ENCODE data around the gene TMEM98.
"Not testable (repeated sequence)": the region's sequence is repeated elsewhere in the genome, so short reads cannot be mapped to it uniquely, and the experiment has no call there.

TMEM98 gene

DNA sequence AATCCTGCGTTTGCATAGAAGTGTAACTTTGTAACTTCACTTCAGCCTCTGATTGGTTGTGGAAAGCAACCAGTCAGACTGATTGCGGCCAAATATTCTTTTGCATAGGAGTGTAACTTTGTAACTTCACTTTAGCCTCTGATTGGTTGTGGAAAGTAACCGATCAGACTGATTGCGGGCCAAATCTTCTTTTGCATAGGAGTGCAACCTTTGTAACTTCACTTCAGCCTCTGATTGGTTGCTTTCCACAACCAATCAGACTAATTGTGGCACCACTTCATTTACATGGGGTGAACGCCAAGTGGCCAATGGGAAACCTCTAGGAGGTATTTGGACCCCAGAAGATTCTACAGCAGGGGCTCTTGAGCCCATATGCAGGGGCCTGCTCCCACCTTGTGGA is 1.8 kb upstream of the TMEM98 start:
- Histone ChIP-seq H3K9me3 (no peaks in the 10 kb centered on the region), H3K36me3 (no peaks in the 10 kb centered on the region), H3K4me1 (ENCODE audit: control insufficient read depth in 1 of 2, insufficient read depth in 1 of 2, low read depth in 1 of 2, low read length in 1 of 2) (peaks cover 0 to 2% of the 10 kb centered on the region in 2 experiments), H3K27me3 (peaks cover 71% of the 10 kb centered on the region), H3K4me3 (ENCODE audit: low read depth in 1 of 2, low read length in 1 of 2) (no peak overlapping the region), H3K27ac (no peak overlapping the region)
- TF ChIP-seq, protein P1, sequence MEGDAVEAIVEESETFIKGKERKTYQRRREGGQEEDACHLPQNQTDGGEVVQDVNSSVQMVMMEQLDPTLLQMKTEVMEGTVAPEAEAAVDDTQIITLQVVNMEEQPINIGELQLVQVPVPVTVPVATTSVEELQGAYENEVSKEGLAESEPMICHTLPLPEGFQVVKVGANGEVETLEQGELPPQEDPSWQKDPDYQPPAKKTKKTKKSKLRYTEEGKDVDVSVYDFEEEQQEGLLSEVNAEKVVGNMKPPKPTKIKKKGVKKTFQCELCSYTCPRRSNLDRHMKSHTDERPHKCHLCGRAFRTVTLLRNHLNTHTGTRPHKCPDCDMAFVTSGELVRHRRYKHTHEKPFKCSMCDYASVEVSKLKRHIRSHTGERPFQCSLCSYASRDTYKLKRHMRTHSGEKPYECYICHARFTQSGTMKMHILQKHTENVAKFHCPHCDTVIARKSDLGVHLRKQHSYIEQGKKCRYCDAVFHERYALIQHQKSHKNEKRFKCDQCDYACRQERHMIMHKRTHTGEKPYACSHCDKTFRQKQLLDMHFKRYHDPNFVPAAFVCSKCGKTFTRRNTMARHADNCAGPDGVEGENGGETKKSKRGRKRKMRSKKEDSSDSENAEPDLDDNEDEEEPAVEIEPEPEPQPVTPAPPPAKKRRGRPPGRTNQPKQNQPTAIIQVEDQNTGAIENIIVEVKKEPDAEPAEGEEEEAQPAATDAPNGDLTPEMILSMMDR (IDR thresholded peaks at IDR 0.05) = no peak

DNA sequence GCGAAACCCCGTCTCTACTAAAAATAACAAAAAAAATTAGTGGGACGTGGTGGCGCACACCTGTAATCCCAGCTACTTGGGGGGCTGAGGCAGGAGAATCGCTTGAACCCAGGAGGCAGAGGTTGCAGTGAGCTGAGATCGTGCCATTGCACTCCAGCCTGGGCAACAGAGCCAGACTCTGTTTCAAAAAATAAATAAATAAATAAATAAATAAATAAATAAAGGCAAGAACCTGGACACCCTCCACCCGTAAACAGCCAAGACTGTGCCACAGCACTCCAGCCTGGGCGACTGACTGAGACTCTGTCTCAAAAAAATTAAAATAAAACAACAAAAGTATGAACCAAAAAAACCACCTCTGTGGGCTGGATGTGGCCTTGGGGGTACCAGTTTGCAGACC is 1.2 kb upstream of the TMEM98 start:
- not testable (repeated sequence) for H3K36me3 ChIP-seq; H3K4me3 ChIP-seq (ENCODE audit: low read depth in 1 of 2, low read length in 1 of 2); H3K4me1 ChIP-seq (ENCODE audit: control insufficient read depth in 1 of 2, insufficient read depth in 1 of 2, low read depth in 1 of 2, low read length in 1 of 2); H3K9me3 ChIP-seq; H3K27ac ChIP-seq
- H3K27me3 ChIP-seq = peaks cover 77% of the 10 kb centered on the region

GRCh38 chr17:32927201-32927723 is 691 bp upstream of the TMEM98 start:
- Histone ChIP-seq H3K27ac (no peak overlapping the region), H3K4me3 (ENCODE audit: low read depth in 1 of 2, low read length in 1 of 2) (no peak overlapping the region)

GRCh38 chr17:32928586-32929535 is 908 bp downstream of the TMEM98 start:
- TF ChIP-seq, protein P1 (IDR thresholded peaks at IDR 0.05) = no peak
- no peaks in the 10 kb centered on the region for H3K36me3 ChIP-seq
- no peak overlapping the region for H3K27ac ChIP-seq
- H3K4me3 ChIP-seq (ENCODE audit: low read depth in 1 of 2, low read length in 1 of 2) = no peak overlapping the region
- H3K27me3 ChIP-seq = peaks cover 79% of the 10 kb centered on the region
- H3K4me1 ChIP-seq (ENCODE audit: control insufficient read depth in 1 of 2, insufficient read depth in 1 of 2, low read depth in 1 of 2, low read length in 1 of 2) = peaks cover 0 to 2% of the 10 kb centered on the region in 2 experiments
- H3K9me3 ChIP-seq = no peaks in the 10 kb centered on the region

More at GRCh38 chr17:32927201-32927723, 691 bp upstream of the TMEM98 start:
- TF ChIP-seq, protein P1 (IDR thresholded peaks at IDR 0.05) = no peak
- Histone ChIP-seq H3K27me3 (peaks cover 77% of the 10 kb centered on the region), H3K36me3 (no peaks in the 10 kb centered on the region), H3K4me1 (ENCODE audit: control insufficient read depth in 1 of 2, insufficient read depth in 1 of 2, low read depth in 1 of 2, low read length in 1 of 2) (peaks cover 0 to 2% of the 10 kb centered on the region in 2 experiments), H3K9me3 (no peaks in the 10 kb centered on the region)

- Histone ChIP-seq H3K36me3 (no peaks in the 10 kb centered on the region), H3K27ac (no peak overlapping the region), H3K4me3 (ENCODE audit: low read depth in 1 of 2, low read length in 1 of 2) (no peak overlapping the region), H3K27me3 (peaks cover 79% of the 10 kb centered on the region), H3K4me1 (ENCODE audit: control insufficient read depth in 1 of 2, insufficient read depth in 1 of 2, low read depth in 1 of 2, low read length in 1 of 2) (peaks cover 0 to 2% of the 10 kb centered on the region in 2 experiments), H3K9me3 (no peaks in the 10 kb centered on the region)
- TF ChIP-seq, protein P1 (IDR thresholded peaks at IDR 0.05) = no peak
These were observed 1.6 kb downstream of the TMEM98 start for GRCh38 chr17:32929588-32929987.

GRCh38 chr17:32930512-32930911 is 2.6 kb downstream of the TMEM98 start:
- Histone ChIP-seq H3K27me3 (peaks cover 71% of the 10 kb centered on the region), H3K4me1 (ENCODE audit: control insufficient read depth in 1 of 2, insufficient read depth in 1 of 2, low read depth in 1 of 2, low read length in 1 of 2) (peaks cover 0 to 2% of the 10 kb centered on the region in 2 experiments), H3K4me3 (ENCODE audit: low read depth in 1 of 2, low read length in 1 of 2) (no peak overlapping the region), H3K9me3 (no peaks in the 10 kb centered on the region), H3K36me3 (no peaks in the 10 kb centered on the region), H3K27ac (no peak overlapping the region)
- TF ChIP-seq, protein P1 (IDR thresholded peaks at IDR 0.05) = no peak
